Upper lobe of left lung (tissue), 4 donors: ENCODE measurements around the gene TF.

ENCODE experiments used
- POLR2A ChIP-seq, 4 donors: fragments of 450-650 bp; IDR thresholded peaks; one replicate each; pipeline ENCODE4 v1.5.1; 2016 to 2017; ENCODE audit warnings: antibody characterized with exemption in 4 of 4, mild to moderate bottlenecking in 2 of 4
- POLR2AphosphoS5 ChIP-seq, 2 donors: sonication (generic); formaldehyde crosslinking; IDR thresholded peaks; one replicate each; pipeline ENCODE4 v1.5.1; 2017; ENCODE audit warnings: antibody characterized with exemption in 2 of 2
- TF ChIP-seq, protein P1 (sequence below), 6 experiments: fragments of 450-650 bp in 4 of 6; fragments of 200-600 bp in 2 of 6; sonication (generic) in 2 of 6; IDR thresholded peaks; one replicate each; pipeline ENCODE4 v1.5.1; 2016 to 2019; ENCODE audit warnings: antibody characterized with exemption in 6 of 6

DNA sequence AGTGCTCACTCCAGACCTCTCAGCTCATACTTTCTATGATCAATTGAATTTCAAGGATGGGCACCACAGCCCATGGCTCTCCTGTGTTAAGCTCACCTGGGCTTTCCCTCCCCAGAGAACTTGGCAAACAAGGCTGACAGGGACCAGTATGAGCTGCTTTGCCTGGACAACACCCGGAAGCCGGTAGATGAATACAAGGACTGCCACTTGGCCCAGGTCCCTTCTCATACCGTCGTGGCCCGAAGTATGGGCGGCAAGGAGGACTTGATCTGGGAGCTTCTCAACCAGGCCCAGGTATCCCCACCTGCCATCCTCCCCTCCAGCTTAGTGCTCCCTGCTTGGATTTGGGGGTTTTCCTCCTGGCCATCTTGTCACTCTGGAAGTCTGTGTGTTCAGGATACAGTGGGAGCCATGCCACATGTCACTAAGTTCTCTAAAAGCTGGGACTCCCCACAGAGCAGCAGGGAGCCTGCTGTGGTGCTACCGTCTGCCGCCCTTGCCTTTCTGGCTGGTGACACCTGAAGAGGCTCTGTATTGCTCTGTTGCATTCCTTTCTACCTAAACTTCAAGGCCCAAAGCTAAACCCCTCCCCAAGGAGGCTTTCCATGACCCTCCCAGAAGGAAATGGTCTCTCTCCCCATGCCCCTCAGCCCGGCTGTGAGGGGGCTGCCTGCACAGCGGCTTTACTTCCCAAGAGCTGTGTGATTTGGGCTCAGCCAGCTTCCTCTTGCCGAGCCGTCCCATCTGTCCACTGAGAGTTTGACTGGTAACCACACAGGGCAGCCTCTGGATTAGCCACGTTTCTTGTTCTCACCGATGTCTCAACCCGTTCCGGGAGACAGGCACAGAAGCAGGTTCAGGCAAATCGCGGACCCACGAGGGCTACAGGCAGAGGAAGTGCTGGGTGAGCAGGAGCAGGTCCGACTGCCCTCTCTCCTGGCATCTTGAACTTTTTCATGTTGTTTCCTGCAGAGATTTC, 10.8 kb downstream of the TF start:
- TF ChIP-seq, protein P1, sequence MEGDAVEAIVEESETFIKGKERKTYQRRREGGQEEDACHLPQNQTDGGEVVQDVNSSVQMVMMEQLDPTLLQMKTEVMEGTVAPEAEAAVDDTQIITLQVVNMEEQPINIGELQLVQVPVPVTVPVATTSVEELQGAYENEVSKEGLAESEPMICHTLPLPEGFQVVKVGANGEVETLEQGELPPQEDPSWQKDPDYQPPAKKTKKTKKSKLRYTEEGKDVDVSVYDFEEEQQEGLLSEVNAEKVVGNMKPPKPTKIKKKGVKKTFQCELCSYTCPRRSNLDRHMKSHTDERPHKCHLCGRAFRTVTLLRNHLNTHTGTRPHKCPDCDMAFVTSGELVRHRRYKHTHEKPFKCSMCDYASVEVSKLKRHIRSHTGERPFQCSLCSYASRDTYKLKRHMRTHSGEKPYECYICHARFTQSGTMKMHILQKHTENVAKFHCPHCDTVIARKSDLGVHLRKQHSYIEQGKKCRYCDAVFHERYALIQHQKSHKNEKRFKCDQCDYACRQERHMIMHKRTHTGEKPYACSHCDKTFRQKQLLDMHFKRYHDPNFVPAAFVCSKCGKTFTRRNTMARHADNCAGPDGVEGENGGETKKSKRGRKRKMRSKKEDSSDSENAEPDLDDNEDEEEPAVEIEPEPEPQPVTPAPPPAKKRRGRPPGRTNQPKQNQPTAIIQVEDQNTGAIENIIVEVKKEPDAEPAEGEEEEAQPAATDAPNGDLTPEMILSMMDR (IDR thresholded peaks at IDR 0.05), result no peak
- TF ChIP-seq POLR2AphosphoS5 (IDR thresholded peaks at IDR 0.05), result no peak
- no peak for TF ChIP-seq POLR2A (IDR thresholded peaks at IDR 0.05)
